Renal cortex interstitium (tissue), 11 donors: ENCODE data around the gene PKHD1. TPM values are rescaled to one million over a fixed set of nuclear protein-coding genes. Genes with fewer than 3 reads are reported as not detected.

Experiments
- DNase-seq, 11 donors: peaks; one replicate each; pipeline ENCODE4 v3.0.0-alpha.2; 2013; ENCODE audit warnings: low read depth in 9 of 11, low spot score in 4 of 11; ENCODE audit errors: extremely low read depth in 1 of 11
- polyA plus RNA-seq, 3 donors: library from polyadenylated mRNA; unstranded; fragments of 120-200 nt; gene quantifications; one replicate each; pipeline ENCODE4 v1.2.1, GENCODE V29; 2013; ENCODE audit not compliant: insufficient read length in 3 of 3

Gene PKHD1
- polyA plus RNA-seq, 3 donors = 18.2 to 34.3 (median 22.0) TPM

DNA sequence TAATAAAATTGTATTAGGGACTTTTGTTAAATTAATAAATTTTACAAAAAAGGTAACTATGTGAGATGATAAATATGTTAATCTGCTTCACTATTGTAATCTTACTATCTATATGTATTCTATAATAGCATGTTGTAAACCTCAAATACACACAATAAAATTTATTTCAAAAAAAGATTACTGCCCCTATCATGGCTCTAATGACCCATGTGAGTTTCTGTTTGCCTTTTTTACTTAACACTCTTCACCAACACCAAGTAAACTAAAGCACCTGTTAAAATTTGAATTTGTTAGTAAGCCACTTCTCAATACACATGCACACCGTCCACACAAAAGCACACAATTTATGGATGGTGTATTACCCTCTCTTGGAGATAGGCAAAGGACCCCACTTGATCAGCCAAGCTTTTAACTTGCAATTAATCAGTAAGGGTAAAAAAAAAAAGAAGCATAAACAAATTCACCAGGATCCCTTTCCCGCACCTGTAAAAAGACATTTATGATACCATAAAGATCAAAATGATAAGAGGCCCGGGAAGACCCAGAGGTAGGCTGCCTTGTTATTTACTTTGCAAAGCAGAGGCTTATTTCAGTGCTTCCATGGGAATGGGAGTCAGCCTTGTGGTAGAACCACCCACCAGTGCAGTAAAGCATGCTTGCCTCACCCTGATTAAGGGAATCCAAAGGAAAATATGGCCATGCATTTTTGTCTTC, 28.6 kb upstream of the PKHD1 start:
- DNase-seq = no peak

DNA sequence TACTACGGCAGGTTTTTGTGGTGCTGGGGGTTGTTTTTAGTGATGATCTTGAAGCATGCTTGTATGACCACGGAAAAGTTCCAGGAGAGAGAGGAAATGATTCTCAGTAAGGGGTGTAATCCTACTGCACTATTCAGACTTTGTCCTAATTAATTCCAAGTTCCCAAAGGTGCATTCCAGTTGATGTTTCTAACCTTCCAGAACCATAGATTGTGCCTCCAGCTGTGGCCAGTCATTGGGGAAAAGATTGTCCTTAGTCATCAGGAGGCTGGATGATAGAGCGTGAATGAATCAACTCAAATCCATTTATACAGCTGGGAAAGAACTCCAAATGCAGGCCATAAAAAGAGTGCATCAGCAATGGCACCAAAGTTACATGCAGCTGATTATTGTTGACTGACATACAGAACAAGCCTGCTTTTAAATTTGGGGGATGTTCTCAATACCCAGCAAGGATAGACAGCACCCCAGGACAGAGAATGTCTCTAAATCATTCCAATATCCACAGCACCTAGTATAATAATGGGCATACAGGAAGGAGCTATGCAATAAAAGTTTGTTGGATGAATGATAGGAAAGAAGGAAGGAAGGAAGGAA, 27.8 kb upstream of the PKHD1 start:
- no peak for DNase-seq

DNA sequence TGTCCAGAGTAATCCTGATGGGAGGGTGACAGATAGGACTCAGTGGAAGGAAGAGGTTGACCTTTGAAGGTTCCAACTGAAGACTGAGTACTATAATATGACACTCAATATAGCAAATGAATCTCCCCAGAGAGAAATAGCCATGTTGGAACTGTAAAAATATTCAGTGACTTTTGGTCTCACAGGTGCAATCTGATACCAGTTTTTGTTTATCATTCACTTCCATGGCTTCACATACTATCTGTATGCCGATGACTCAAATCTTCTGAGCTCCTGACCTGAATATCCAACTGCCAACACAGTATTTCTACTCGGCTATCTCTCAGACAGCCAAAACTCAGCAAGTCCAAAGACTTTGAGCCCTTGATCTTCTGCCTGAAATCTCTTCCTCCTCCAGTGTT, 21.8 kb upstream of the PKHD1 start:
- DNase-seq = no peak

DNA sequence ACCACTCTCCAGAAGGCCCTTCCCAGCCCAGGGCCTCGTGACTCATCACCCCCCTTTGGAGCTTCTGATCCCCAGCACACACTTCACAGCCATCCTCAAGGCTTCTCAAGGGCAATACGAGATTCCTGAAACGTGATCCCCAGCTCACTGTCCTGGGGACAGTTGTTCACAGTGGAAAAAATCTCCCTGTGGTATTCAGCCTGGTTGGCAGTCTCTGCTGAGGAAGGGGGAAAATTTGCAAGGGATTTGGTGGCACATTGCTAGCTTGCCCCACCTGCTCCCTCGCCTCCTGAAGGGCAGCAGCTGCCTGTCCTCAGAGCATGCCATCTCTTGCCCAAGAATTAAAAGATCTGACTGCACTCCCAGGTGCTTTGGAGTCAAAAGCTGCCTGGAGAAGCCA, 20.7 kb upstream of the PKHD1 start:
- no peak for DNase-seq

DNA sequence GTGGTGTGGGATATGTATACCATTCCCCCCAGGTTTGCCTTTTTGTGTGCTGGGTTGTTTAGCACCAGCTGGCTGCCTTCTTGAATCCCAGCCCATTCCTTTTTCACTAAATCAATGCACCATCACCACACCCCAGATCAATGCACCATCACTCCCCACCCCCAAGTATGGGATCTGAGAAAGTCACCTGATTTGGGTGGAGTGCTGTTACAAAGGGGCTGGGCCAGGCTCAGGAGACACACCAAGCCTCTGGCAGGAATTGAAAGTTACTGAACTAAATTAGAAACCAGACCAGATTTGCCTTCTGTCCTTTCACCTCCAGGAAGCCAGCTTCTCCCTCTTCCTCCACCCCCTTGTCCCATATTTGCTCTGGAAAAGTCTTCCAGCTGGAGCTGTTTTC, 19.6 kb upstream of the PKHD1 start:
- no peak for DNase-seq

DNA sequence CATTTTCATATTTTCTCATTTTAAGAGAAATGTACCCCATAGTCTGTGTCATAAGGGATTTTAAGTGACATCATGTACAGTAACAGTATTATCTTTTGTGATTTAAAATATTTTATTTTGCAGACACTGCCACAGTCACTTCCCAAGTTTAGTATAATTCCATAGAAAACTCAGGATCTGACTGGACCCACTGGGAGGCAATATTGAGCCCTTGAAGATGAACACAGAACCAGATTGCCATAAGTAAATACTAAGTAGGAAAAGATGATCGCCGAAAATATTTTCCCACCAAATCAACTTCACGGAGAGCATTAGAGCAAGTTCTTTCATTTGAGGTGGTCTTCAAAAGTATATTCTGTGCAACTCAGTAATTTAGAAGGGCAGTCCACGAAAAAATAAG, 17.6 kb upstream of the PKHD1 start:
- DNase-seq = no peak

DNA sequence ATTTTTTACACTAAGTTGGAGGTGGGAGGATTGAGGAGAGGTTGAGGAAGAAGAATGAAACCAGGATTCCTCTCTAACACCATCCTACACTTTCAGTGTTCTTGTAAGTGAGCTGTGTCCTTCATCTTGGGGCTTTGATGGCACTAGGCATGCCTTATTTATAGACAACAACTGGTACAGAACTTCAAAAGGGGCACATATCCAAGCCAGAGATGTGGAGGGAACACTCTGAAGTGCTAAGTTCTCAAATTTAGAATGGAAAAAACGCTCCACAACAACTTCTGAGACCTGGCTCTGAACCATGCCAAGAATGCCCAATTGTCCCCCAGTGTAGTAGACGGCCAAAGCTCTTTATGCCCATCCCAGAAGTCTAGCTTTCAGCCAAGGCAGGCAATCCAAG, 16.2 kb upstream of the PKHD1 start:
- DNase-seq = no peak

- no peak for DNase-seq
These were observed 15.0 kb upstream of the PKHD1 start for GRCh38 chr6:52102405-52102804.

GRCh38 chr6:52098721-52099120, 11.3 kb upstream of the PKHD1 start:
- no peak for DNase-seq

GRCh38 chr6:52089758-52090348, 2.4 kb upstream of the PKHD1 start:
- DNase-seq = no peak

DNA sequence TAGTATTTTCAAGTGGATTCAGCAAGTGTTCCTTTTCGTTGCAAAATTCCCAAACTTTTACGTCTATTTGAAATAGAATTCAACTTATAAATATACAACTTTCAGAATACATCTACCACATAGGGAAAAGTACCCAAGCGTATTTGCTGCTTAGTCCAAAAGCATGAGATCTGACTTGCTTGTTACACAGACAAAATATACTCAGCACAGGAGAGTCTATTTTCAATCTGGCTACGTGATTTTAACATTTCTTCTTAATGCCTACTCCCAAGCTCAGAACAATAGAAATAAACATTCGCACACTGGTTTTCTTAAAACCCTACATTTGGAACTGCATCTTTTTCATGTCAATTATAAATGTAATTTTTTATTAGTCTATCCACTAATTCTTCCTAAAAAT, 672 bp downstream of the PKHD1 start:
- DNase-seq = no peak

GRCh38 chr6:52081237-52081636, 6.2 kb downstream of the PKHD1 start:
- no peak for DNase-seq

DNA sequence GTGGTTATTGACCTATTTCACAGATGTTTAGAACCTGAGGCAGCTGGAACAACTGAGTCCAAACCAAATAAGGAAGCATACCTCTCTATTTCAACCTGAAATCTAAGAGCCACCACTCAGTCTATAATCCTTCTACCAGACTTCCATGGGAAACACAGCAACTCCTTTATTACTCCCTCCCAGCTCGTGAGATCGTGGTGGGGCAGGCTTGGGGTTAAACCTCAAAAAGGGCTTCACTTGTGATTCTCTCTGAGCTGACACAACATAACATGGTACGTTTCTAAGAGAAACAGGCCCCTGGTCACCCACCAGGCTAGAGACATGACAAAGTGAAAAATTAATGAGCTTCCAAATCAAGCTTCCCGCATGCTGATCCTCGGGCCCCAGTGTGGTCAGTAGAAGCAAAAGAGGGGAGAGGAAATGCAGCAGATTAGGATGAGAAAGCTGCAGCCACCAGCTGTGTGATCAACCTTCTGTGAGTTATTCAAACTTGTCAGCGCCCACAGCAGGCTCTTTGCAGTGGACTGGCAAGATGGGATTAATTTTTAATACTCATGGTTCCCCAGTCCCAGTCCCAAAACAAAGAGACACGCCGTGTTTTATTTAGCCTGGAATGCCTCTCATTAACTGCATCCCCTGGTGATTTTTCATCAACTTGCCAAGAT, 9.3 kb downstream of the PKHD1 start:
- no peak for DNase-seq

DNA sequence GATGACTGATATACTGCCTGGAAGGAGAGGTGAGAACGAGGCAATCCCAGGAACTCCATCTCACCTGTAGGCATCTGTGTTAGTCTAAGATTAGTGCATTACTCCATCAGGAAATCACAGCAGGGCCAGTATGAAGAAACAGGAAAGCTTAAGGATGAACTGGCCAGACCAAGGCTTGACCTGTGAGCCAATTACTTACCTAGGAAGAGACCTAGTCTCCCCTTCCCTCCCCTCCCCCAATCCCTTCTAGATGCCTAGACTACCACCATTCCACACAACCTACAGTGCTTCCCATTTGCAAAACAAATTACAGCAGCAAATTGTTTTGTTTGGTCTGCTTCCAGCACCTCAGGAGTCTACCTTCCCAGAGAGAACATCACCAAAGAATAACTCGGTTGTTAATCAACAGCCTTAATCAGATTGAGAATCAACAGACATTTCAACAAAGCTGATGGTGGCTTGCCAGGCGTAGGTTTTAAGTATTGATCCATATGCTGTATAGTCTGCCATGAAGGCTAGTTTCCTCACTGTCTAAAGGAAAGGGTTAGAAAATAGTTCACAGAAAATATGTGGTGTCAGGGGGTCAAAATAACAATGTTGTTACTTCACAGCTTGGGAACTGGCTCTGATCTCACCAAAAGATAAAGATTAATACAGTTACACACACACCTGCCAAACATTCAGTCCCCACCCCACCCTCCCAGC, 10.1 kb downstream of the PKHD1 start:
- no peak for DNase-seq

DNA sequence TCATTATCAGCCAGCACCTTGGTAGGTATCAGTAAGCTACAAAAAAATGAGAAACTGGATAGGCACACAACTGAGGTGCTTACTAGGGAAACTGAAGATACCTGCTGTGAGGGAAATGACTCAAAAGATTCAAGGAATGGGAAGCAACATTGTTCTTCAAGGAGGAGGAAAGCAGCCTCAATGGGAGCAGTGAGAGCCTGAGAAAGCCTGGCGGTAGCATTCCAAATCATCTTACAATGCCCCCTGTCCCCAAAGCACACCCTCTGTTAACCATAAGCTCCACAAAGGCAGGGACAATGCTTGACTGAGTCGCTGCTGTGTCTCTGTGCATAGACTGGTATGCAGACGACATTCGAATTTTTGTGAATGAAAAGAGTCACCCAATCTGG, 10.6 kb downstream of the PKHD1 start:
- no peak for DNase-seq

GRCh38 chr6:52074716-52075115, 12.7 kb downstream of the PKHD1 start:
- DNase-seq = no peak

GRCh38 chr6:52074155-52074554, 13.3 kb downstream of the PKHD1 start:
- DNase-seq = no peak

- no peak for DNase-seq
These were observed 21.8 kb downstream of the PKHD1 start for GRCh38 chr6:52065621-52066020.

GRCh38 chr6:52063584-52064344, 23.6 kb downstream of the PKHD1 start:
- DNase-seq = peak in 6 of 11 donors; percentile 33 to 56 (median 42)
